Loucy (cell line): Measurements from ENCODE around the gene AMDHD1.

Experiments
- H2AFZ ChIP-seq: fragments of 200-600 bp; sonication (generic); 2 replicates; pipeline ENCODE4 v1.6.0; 2016; ENCODE audit warnings: antibody characterized with exemption, mild to moderate bottlenecking, low read length, moderate library complexity
- H3F3A ChIP-seq: fragments of 200-600 bp; 2 replicates; pipeline ENCODE4 v1.6.0; 2016; ENCODE audit warnings: antibody characterized with exemption, low read depth, mild to moderate bottlenecking
- H3K27me3 ChIP-seq: fragments of 200-600 bp; sonication (generic); 2 replicates; pipeline ENCODE4 v1.6.1; 2014; ENCODE audit warnings: low read length, mild to moderate bottlenecking; ENCODE audit not compliant: insufficient read depth, poor library complexity, severe bottlenecking
- H3K36me3 ChIP-seq: fragments of 200-600 bp; sonication (generic); 2 replicates; pipeline ENCODE4 v1.6.1; 2016; ENCODE audit warnings: low read length; ENCODE audit not compliant: insufficient read depth
- H3K4me1 ChIP-seq: fragments of 200-600 bp; sonication (generic); 2 replicates; pipeline ENCODE4 v1.5.1; 2014; ENCODE audit warnings: low read length, mild to moderate bottlenecking; ENCODE audit not compliant: insufficient read depth, poor library complexity, severe bottlenecking
- H3K4me2 ChIP-seq: fragments of 200-600 bp; sonication (generic); 2 replicates; pipeline ENCODE4 v1.6.0; 2014; ENCODE audit warnings: antibody characterized with exemption, low read length, low read depth, mild to moderate bottlenecking; ENCODE audit not compliant: poor library complexity, severe bottlenecking
- H3K4me3 ChIP-seq: fragments of 200-600 bp; sonication (generic); 2 replicates; pipeline ENCODE4 v1.5.1; 2014; ENCODE audit warnings: low read length, mild to moderate bottlenecking, mixed read lengths; ENCODE audit not compliant: poor library complexity, severe bottlenecking
- H3K79me2 ChIP-seq: fragments of 200-600 bp; sonication (generic); 2 replicates; pipeline ENCODE4 v1.6.1; 2014; ENCODE audit warnings: low read length; ENCODE audit not compliant: insufficient read depth
- H3K9ac ChIP-seq: fragments of 200-600 bp; sonication (generic); 2 replicates; pipeline ENCODE4 v1.6.0; 2014; ENCODE audit warnings: mild to moderate bottlenecking, low read depth, low read length, moderate library complexity; ENCODE audit not compliant: poor library complexity, severe bottlenecking
- H3K9me2 ChIP-seq: fragments of 200-600 bp; sonication (generic); replicated peaks from 2 replicates; pipeline ENCODE4 v1.6.1; 2016; ENCODE audit warnings: low read depth, low read length, mixed read lengths
- H3K9me3 ChIP-seq: fragments of 200-600 bp; sonication (generic); 2 replicates; pipeline ENCODE4 v1.6.1; 2014; ENCODE audit warnings: mild to moderate bottlenecking, antibody characterized with exemption, low read length, low read depth; ENCODE audit not compliant: insufficient read depth
- H4K20me1 ChIP-seq: fragments of 200-600 bp; sonication (generic); 2 replicates; pipeline ENCODE4 v1.6.0; 2014; ENCODE audit warnings: antibody characterized with exemption, low read length, mild to moderate bottlenecking; ENCODE audit not compliant: insufficient read depth, poor library complexity, severe bottlenecking
- CTCF ChIP-seq: fragments of 200-600 bp; sonication (generic); conservative IDR thresholded peaks from 2 replicates; pipeline ENCODE4 v1.5.1; 2014; ENCODE audit warnings: mild to moderate bottlenecking, antibody characterized with exemption, low read length
- EZH2phosphoT487 ChIP-seq: fragments of 200-600 bp; IDR thresholded peaks from 2 replicates; pipeline ENCODE4 v1.6.1; 2018; ENCODE audit warnings: antibody characterized with exemption, mild to moderate bottlenecking, moderate library complexity, borderline replicate concordance

The AMDHD1 gene

GRCh38 chr12:95908573-95908972 is 34.6 kb upstream of the AMDHD1 start:
- Histone ChIP-seq H3K9me3 (no peaks in the 10 kb centered on the region), H3K9me2 (no peaks in the 10 kb centered on the region), H3K27me3 (no peaks in the 10 kb centered on the region), H3K79me2 (no peaks in the 10 kb centered on the region), H3K9ac (no peak overlapping the region), H3K4me2 (no peak overlapping the region), H4K20me1 (no peaks in the 10 kb centered on the region), H3K4me1 (no peaks in the 10 kb centered on the region), H3K36me3 (no peaks in the 10 kb centered on the region), H2AFZ (no peak overlapping the region), H3F3A (no peaks in the 10 kb centered on the region), H3K4me3 (no peak overlapping the region)
- TF ChIP-seq EZH2phosphoT487 (no peak), CTCF (no peak)

- H3K9me2 ChIP-seq = no peaks in the 10 kb centered on the region
- H4K20me1 ChIP-seq = no peaks in the 10 kb centered on the region
- no peaks in the 10 kb centered on the region for H3K79me2 ChIP-seq
- TF ChIP-seq EZH2phosphoT487 = no peak
- TF ChIP-seq CTCF = no peak
- H3K36me3 ChIP-seq = no peaks in the 10 kb centered on the region
- H3K9ac ChIP-seq = no peak overlapping the region
- no peaks in the 10 kb centered on the region for H3K9me3 ChIP-seq
- H3F3A ChIP-seq = no peaks in the 10 kb centered on the region
- no peak overlapping the region for H3K4me2 ChIP-seq
- no peak overlapping the region for H2AFZ ChIP-seq
- H3K4me3 ChIP-seq = no peak overlapping the region
- H3K27me3 ChIP-seq = no peaks in the 10 kb centered on the region
- H3K4me1 ChIP-seq = no peaks in the 10 kb centered on the region
These were observed 33.3 kb upstream of the AMDHD1 start for GRCh38 chr12:95909871-95910270.

GRCh38 chr12:95918194-95918993 is 24.7 kb upstream of the AMDHD1 start:
- Histone ChIP-seq H3K79me2 (no peaks in the 10 kb centered on the region), H3K4me3 (no peak overlapping the region), H3K9me3 (no peaks in the 10 kb centered on the region), H4K20me1 (no peaks in the 10 kb centered on the region), H3K4me1 (peaks cover 5% of the 10 kb centered on the region), H2AFZ (peak overlapping the region; percentile 37; the same call in 1 of the 2 replicates), H3K9ac (no peak overlapping the region), H3K9me2 (no peaks in the 10 kb centered on the region), H3K27me3 (no peaks in the 10 kb centered on the region), H3F3A (no peaks in the 10 kb centered on the region), H3K4me2 (no peak overlapping the region), H3K36me3 (no peaks in the 10 kb centered on the region)
- TF ChIP-seq CTCF (peak; percentile 90), EZH2phosphoT487 (no peak)
